Astrocyte (in vitro differentiated cells and primary cell): ENCODE data around the gene CROCC.
"Not testable (repeated sequence)": the region's sequence is repeated elsewhere in the genome, so short reads cannot be mapped to it uniquely, and the experiment has no call there.

ENCODE experiments used
- CTCF ChIP-seq: IDR thresholded peaks from 2 replicates; pipeline ENCODE4 v1.5.1; 2011; ENCODE audit warnings: low read depth, mild to moderate bottlenecking, inconsistent platforms, low read length, moderate library complexity; ENCODE audit not compliant: insufficient read depth
- EZH2 ChIP-seq: IDR thresholded peaks from 2 replicates; pipeline ENCODE4 v1.6.1; 2012; ENCODE audit warnings: mild to moderate bottlenecking, low read length, inconsistent platforms; ENCODE audit not compliant: insufficient read depth

GRCh38 chr1:16912742-16913141, 9.0 kb upstream of the CROCC start:
- TF ChIP-seq CTCF, EZH2: not testable (repeated sequence)
